HEK293 (cell line): ENCODE results near the gene CORO1C.

Experiments used
- CTCF ChIA-PET: fragments of 350-600 bp; formaldehyde crosslinking; extraction: SDS; loops from one replicate; lab custom pipeline; 2021; ENCODE audit warnings: antibody characterized with exemption; lab: Yijun Ruan, JAX
- POLR2A ChIA-PET: fragments of 300-600 bp; formaldehyde crosslinking; extraction: SDS; loops from one replicate; lab custom pipeline; 2020; ENCODE audit warnings: antibody characterized with exemption, inconsistent platforms; lab: Yijun Ruan, JAX
- H3K27ac ChIP-seq: fragments of 200-500 bp; sonication (Bioruptor generic); 2 replicates; pipeline ENCODE4 v1.5.1; 2014; ENCODE audit warnings: low read depth, low read length, control low read depth, inconsistent platforms; ENCODE audit errors: extremely low read depth
- H3K36me3 ChIP-seq, 2 experiments: fragments of 200-500 bp in 1 of 2; sonication (Bioruptor generic) in 1 of 2; 1 replicate in 1 of 2; 2 replicates in 1 of 2; pipeline ENCODE4 v1.5.1; 2014 to 2017; ENCODE audit warnings: inconsistent platforms in 2 of 2, low read length in 2 of 2; ENCODE audit not compliant: control insufficient read depth in 2 of 2, insufficient read depth in 1 of 2
- H3K4me1 ChIP-seq: fragments of 200-500 bp; sonication (Bioruptor generic); 2 replicates; pipeline ENCODE4 v1.5.1; 2014; ENCODE audit warnings: mild to moderate bottlenecking, low read length, inconsistent platforms; ENCODE audit not compliant: control insufficient read depth, insufficient read depth
- H3K4me3 ChIP-seq: 2 replicates; pipeline ENCODE4 v1.5.1; 2011; ENCODE audit warnings: low read depth, mild to moderate bottlenecking, control low read depth, low read length, moderate library complexity
- H3K9me3 ChIP-seq: fragments of 200-500 bp; sonication (Bioruptor generic); 2 replicates; pipeline ENCODE4 v1.5.1; 2014; ENCODE audit warnings: low read depth, low read length, inconsistent platforms; ENCODE audit not compliant: control insufficient read depth, insufficient read depth
- OVOL3 ChIP-seq: fragments of 450-650 bp; formaldehyde crosslinking; IDR thresholded peaks from 2 replicates; pipeline ENCODE4 v1.5.1; 2016; ENCODE audit warnings: missing biosample characterization, missing genetic modification characterization
- SCRT2 ChIP-seq: fragments of 450-650 bp; formaldehyde crosslinking; IDR thresholded peaks from 2 replicates; pipeline ENCODE4 v1.5.1; 2016; ENCODE audit warnings: missing biosample characterization, missing genetic modification characterization
- ZNF16 ChIP-seq: fragments of 450-650 bp; formaldehyde crosslinking; IDR thresholded peaks from 2 replicates; pipeline ENCODE4 v1.5.1; 2016; ENCODE audit warnings: low read depth, missing biosample characterization, missing genetic modification characterization
- ZNF184 ChIP-seq: fragments of 450-650 bp; IDR thresholded peaks from 2 replicates; pipeline ENCODE4 v1.5.1; 2018; ENCODE audit warnings: missing biosample characterization, mild to moderate bottlenecking, missing genetic modification characterization
- ZNF510 ChIP-seq: fragments of 450-650 bp; formaldehyde crosslinking; IDR thresholded peaks from 2 replicates; pipeline ENCODE4 v1.5.1; 2018; ENCODE audit warnings: mild to moderate bottlenecking, missing genetic modification characterization, missing biosample characterization; ENCODE audit not compliant: insufficient replicate concordance
- ZNF529 ChIP-seq: fragments of 450-650 bp; formaldehyde crosslinking; IDR thresholded peaks from 2 replicates; pipeline ENCODE4 v1.5.1; 2017; ENCODE audit warnings: missing genetic modification characterization, missing biosample characterization; ENCODE audit not compliant: insufficient replicate concordance
- TF ChIP-seq, protein P1 (sequence below): fragments of 450-650 bp; formaldehyde crosslinking; IDR thresholded peaks from 2 replicates; pipeline ENCODE4 v1.5.1; 2016; ENCODE audit warnings: missing biosample characterization, missing genetic modification characterization
- TF ChIP-seq, protein P2 (sequence below): fragments of 450-650 bp; formaldehyde crosslinking; IDR thresholded peaks from 2 replicates; pipeline ENCODE4 v1.5.1; 2017; ENCODE audit warnings: missing biosample characterization, missing genetic modification characterization
- TF ChIP-seq, protein P3 (sequence below): fragments of 450-650 bp; formaldehyde crosslinking; IDR thresholded peaks from 2 replicates; pipeline ENCODE4 v1.5.1; 2016; ENCODE audit warnings: missing biosample characterization, missing genetic modification characterization
- TF ChIP-seq, protein P4 (sequence below): fragments of 450-650 bp; formaldehyde crosslinking; IDR thresholded peaks from 2 replicates; pipeline ENCODE4 v1.5.1; 2016; ENCODE audit warnings: missing biosample characterization, missing genetic modification characterization
- TF ChIP-seq, protein P5 (sequence below): fragments of 450-650 bp; formaldehyde crosslinking; IDR thresholded peaks from 2 replicates; pipeline ENCODE4 v1.5.1; 2016; ENCODE audit warnings: missing biosample characterization, missing genetic modification characterization

Gene CORO1C

DNA sequence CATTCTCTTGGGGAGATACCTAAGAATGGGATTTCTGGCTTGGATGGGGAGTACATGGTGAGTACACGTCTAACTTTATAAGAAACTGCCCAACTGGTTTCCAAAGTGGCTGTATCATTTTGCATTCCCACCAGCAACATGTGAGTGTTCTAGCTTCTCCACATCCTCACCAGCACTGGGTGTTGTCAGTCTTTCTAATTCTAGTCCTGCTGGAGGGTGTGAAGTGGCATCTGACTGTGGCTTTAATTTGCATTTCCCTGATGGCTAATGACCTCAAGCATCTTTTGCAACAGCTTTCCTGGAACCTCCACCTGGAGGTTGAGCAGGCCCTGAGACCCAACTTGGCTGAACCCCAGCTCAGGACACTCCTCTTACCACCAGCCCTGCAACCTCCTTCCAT is 115.4 kb downstream of the CORO1C start (continued):
- TF ChIP-seq, protein P1, sequence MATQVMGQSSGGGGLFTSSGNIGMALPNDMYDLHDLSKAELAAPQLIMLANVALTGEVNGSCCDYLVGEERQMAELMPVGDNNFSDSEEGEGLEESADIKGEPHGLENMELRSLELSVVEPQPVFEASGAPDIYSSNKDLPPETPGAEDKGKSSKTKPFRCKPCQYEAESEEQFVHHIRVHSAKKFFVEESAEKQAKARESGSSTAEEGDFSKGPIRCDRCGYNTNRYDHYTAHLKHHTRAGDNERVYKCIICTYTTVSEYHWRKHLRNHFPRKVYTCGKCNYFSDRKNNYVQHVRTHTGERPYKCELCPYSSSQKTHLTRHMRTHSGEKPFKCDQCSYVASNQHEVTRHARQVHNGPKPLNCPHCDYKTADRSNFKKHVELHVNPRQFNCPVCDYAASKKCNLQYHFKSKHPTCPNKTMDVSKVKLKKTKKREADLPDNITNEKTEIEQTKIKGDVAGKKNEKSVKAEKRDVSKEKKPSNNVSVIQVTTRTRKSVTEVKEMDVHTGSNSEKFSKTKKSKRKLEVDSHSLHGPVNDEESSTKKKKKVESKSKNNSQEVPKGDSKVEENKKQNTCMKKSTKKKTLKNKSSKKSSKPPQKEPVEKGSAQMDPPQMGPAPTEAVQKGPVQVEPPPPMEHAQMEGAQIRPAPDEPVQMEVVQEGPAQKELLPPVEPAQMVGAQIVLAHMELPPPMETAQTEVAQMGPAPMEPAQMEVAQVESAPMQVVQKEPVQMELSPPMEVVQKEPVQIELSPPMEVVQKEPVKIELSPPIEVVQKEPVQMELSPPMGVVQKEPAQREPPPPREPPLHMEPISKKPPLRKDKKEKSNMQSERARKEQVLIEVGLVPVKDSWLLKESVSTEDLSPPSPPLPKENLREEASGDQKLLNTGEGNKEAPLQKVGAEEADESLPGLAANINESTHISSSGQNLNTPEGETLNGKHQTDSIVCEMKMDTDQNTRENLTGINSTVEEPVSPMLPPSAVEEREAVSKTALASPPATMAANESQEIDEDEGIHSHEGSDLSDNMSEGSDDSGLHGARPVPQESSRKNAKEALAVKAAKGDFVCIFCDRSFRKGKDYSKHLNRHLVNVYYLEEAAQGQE (tag by site-specific recombination): no peak
- peak; percentile 100 for TF ChIP-seq ZNF184 (tag by site-specific recombination)
- TF ChIP-seq, protein P2, sequence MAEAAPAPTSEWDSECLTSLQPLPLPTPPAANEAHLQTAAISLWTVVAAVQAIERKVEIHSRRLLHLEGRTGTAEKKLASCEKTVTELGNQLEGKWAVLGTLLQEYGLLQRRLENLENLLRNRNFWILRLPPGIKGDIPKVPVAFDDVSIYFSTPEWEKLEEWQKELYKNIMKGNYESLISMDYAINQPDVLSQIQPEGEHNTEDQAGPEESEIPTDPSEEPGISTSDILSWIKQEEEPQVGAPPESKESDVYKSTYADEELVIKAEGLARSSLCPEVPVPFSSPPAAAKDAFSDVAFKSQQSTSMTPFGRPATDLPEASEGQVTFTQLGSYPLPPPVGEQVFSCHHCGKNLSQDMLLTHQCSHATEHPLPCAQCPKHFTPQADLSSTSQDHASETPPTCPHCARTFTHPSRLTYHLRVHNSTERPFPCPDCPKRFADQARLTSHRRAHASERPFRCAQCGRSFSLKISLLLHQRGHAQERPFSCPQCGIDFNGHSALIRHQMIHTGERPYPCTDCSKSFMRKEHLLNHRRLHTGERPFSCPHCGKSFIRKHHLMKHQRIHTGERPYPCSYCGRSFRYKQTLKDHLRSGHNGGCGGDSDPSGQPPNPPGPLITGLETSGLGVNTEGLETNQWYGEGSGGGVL: no peak
- TF ChIP-seq, protein P3, sequence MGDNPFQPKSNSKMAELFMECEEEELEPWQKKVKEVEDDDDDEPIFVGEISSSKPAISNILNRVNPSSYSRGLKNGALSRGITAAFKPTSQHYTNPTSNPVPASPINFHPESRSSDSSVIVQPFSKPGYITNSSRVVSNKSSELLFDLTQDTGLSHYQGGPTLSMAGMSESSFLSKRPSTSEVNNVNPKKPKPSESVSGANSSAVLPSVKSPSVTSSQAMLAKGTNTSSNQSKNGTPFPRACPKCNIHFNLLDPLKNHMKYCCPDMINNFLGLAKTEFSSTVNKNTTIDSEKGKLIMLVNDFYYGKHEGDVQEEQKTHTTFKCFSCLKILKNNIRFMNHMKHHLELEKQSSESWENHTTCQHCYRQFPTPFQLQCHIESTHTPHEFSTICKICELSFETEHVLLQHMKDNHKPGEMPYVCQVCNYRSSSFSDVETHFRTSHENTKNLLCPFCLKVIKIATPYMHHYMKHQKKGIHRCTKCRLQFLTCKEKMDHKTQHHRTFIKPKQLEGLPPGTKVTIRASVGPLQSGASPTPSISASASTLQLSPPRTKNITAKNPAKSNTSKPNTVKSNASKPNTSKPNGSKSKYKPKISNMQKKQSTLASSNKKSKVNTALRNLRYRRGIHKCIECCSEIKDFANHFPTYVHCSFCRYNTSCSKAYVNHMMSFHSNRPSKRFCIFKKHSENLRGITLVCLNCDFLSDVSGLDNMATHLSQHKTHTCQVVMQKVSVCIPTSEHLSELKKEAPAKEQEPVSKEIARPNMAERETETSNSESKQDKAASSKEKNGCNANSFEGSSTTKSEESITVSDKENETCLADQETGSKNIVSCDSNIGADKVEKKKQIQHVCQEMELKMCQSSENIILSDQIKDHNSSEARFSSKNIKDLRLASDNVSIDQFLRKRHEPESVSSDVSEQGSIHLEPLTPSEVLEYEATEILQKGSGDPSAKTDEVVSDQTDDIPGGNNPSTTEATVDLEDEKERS (tag by site-specific recombination): 0 out of 2 replicates have a peak, but pooled peaks have one; percentile 72
- TF ChIP-seq, protein P4, sequence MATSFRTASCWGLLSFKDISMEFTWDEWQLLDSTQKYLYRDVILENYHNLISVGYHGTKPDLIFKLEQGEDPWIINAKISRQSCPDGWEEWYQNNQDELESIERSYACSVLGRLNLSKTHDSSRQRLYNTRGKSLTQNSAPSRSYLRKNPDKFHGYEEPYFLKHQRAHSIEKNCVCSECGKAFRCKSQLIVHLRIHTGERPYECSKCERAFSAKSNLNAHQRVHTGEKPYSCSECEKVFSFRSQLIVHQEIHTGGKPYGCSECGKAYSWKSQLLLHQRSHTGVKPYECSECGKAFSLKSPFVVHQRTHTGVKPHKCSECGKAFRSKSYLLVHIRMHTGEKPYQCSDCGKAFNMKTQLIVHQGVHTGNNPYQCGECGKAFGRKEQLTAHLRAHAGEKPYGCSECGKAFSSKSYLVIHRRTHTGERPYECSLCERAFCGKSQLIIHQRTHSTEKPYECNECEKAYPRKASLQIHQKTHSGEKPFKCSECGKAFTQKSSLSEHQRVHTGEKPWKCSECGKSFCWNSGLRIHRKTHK (tag by site-specific recombination): no peak
- no peak for TF ChIP-seq ZNF510
- no peak for TF ChIP-seq ZNF529 (tag by site-specific recombination)
- TF ChIP-seq OVOL3 (tag by site-specific recombination): no peak
- 0 out of 2 replicates have a peak, but pooled peaks have one; percentile 10 for TF ChIP-seq SCRT2 (tag by site-specific recombination)

DNA sequence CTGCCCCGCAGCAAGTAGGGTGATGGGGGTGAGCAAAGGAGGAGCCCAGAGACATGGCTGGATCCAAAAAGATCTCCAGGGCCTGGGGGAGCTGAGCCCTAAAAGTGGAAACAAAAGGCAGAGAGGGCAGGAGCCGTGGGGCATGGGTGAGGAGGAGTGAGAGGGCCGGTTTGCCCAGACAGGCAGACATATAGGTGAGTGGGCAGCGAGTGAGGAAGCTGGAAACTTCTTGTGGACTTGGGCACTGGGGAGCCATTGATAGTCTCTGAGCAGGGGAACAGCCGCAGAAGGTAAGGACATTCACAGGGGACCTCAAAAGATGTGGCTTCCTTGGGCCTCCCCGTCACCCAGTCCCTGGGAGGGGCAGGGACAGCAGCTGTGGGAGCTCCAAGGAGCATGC is 116.7 kb downstream of the CORO1C start:
- POLR2A ChIA-PET: no interaction called here
- H3K4me1 ChIP-seq: no peaks in the 10 kb centered on the region
- peak; percentile 79 for TF ChIP-seq ZNF16
- TF ChIP-seq, protein P5, sequence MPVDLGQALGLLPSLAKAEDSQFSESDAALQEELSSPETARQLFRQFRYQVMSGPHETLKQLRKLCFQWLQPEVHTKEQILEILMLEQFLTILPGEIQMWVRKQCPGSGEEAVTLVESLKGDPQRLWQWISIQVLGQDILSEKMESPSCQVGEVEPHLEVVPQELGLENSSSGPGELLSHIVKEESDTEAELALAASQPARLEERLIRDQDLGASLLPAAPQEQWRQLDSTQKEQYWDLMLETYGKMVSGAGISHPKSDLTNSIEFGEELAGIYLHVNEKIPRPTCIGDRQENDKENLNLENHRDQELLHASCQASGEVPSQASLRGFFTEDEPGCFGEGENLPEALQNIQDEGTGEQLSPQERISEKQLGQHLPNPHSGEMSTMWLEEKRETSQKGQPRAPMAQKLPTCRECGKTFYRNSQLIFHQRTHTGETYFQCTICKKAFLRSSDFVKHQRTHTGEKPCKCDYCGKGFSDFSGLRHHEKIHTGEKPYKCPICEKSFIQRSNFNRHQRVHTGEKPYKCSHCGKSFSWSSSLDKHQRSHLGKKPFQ (tag by site-specific recombination): no peak
- TF ChIP-seq, all 188 proteins: peak for 1
- no peak overlapping the region for H3K4me3 ChIP-seq
- no peaks in the 10 kb centered on the region for H3K9me3 ChIP-seq
- no peak overlapping the region for H3K27ac ChIP-seq
- H3K36me3 ChIP-seq: no peaks in the 10 kb centered on the region
- CTCF ChIA-PET: interaction anchor here (7.2 kb wide), 1 partner anchor 46 kb away, joined by 160 read pairs; no protein-coding TSS in a partner anchor
